Measurements from ENCODE around the gene SLA2. TPM values are rescaled to one million over a fixed set of nuclear protein-coding genes. Genes with fewer than 3 reads are reported as not detected.
"Not testable (repeated sequence)": the region's sequence is repeated elsewhere in the genome, so short reads cannot be mapped to it uniquely, and the experiment has no call there.

Gene SLA2
- total RNA-seq, 1 donor from 2014 or later = not detected

GRCh38 chr20:36573798-36574365 lies 72.1 kb downstream of the SLA2 start:
- DNase-seq = no peak

GRCh38 chr20:36573103-36573797 lies 72.7 kb downstream of the SLA2 start, which contains the start of gene TGIF2:
TGIF2 (plus strand) TSS chr20:36573597; CDS start chr20:36578775, 5,178 bp downstream.
- DNase-seq = no peak

GRCh38 chr20:36572701-36573102 lies 73.3 kb downstream of the SLA2 start:
- no peak for DNase-seq

GRCh38 chr20:36571564-36572504 lies 74.2 kb downstream of the SLA2 start:
- no peak for DNase-seq

- DNase-seq = no peak
Observed at GRCh38 chr20:36569847-36570429, 76.1 kb downstream of the SLA2 start.

- no peak for DNase-seq
Observed at GRCh38 chr20:36565520-36565919, 80.5 kb downstream of the SLA2 start.

GRCh38 chr20:36564726-36565121 lies 81.3 kb downstream of the SLA2 start:
- not testable (repeated sequence) for DNase-seq

- DNase-seq = not testable (repeated sequence)
Observed at GRCh38 chr20:36564078-36564725, 81.8 kb downstream of the SLA2 start.

- no peak for DNase-seq
Observed at GRCh38 chr20:36563374-36563773, 82.6 kb downstream of the SLA2 start.

GRCh38 chr20:36562724-36563123 lies 83.3 kb downstream of the SLA2 start:
- no peak for DNase-seq

Small RNA genes lying within 50 kb of the gene (small RNA-seq; reads per million reads assigned to genes)
- not detected for gene RF00019

Other genes with a start within 250 kb of the SLA2 start
- 0.78 TPM for gene MYL9, start 104.7 kb downstream of the SLA2 start, total RNA-seq
- 11.5 TPM for gene TGIF2, start 72.6 kb downstream of the SLA2 start, total RNA-seq
- gene RAB5IF, start 40.4 kb downstream of the SLA2 start, total RNA-seq = 25.0 TPM
- gene NDRG3, start 99.9 kb upstream of the SLA2 start, total RNA-seq = 43.7 TPM
- 4.7 TPM for gene DSN1, start 127.6 kb upstream of the SLA2 start, total RNA-seq
- 0.31 TPM for gene TLDC2, start 229.9 kb upstream of the SLA2 start, total RNA-seq

All from occipital lobe (tissue), 3 donors.